K562 (cell line): ENCODE results near the gene KCNK4. TPM values are rescaled to one million over a fixed set of nuclear protein-coding genes. Genes with fewer than 3 reads are reported as not detected.

Experiments used
- BRCA1 ChIP-seq, 2 experiments: fragments of 450-650 bp in 1 of 2; sonication (generic) in 1 of 2; formaldehyde crosslinking in 1 of 2; IDR thresholded peaks; 2 replicates each; pipeline versions ENCODE4 v1.5.0 to v1.6.1; 2017 to 2020; ENCODE audit warnings: mild to moderate bottlenecking in 1 of 2, missing genetic modification reagents in 1 of 2
- C11orf30 ChIP-seq: fragments of 450-650 bp; IDR thresholded peaks from 2 replicates; pipeline ENCODE4 v1.6.1; 2016; ENCODE audit warnings: low read depth, mild to moderate bottlenecking
- CHD4 ChIP-seq: fragments of 200-600 bp; sonication (generic); IDR thresholded peaks from 3 replicates; pipeline ENCODE4 v1.6.1; 2012; ENCODE audit warnings: low read depth, mild to moderate bottlenecking, mixed read lengths, low read length, inconsistent platforms; ENCODE audit not compliant: insufficient read depth, insufficient replicate concordance, poor library complexity, severe bottlenecking
- E4F1 ChIP-seq: fragments of 250-450 bp; sonication (Bioruptor Pico); IDR thresholded peaks from 2 replicates; pipeline ENCODE4 v1.5.0; 2021; ENCODE audit warnings: mild to moderate bottlenecking, borderline replicate concordance
- MAFF ChIP-seq: IDR thresholded peaks from 2 replicates; pipeline ENCODE4 v1.6.1; 2012; ENCODE audit warnings: low read length, improper control_type of control experiment
- MAFK ChIP-seq: IDR thresholded peaks from 2 replicates; pipeline ENCODE4 v1.6.1; 2011; ENCODE audit warnings: low read length, improper control_type of control experiment
- MEF2A ChIP-seq: IDR thresholded peaks from 2 replicates; pipeline ENCODE4 v1.6.1; 2011; ENCODE audit warnings: low read depth, mild to moderate bottlenecking, low read length, moderate library complexity; ENCODE audit not compliant: control insufficient read depth
- MEIS2 ChIP-seq: fragments of 450-650 bp; IDR thresholded peaks from 2 replicates; pipeline ENCODE4 v1.6.1; 2014; ENCODE audit warnings: mild to moderate bottlenecking; ENCODE audit not compliant: partially characterized antibody
- ZBED1 ChIP-seq: IDR thresholded peaks from 2 replicates; pipeline ENCODE4 v1.6.1; 2014
- ZBTB43 ChIP-seq: sonication (generic); formaldehyde crosslinking; IDR thresholded peaks from 2 replicates; pipeline ENCODE4 v1.8.0; 2023; ENCODE audit warnings: mild to moderate bottlenecking, missing genetic modification reagents
- ZNF347 ChIP-seq: fragments of 450-650 bp; formaldehyde crosslinking; IDR thresholded peaks from 2 replicates; pipeline ENCODE4 v1.4.0; 2020; ENCODE audit warnings: low read depth, mild to moderate bottlenecking, moderate library complexity
- ZNF436 ChIP-seq: fragments of 250-450, 450-650 bp; sonication (Bioruptor Pico); formaldehyde crosslinking; IDR thresholded peaks from 2 replicates; pipeline ENCODE4 v1.7.0; 2020; ENCODE audit warnings: mild to moderate bottlenecking
- polyA plus RNA-seq, 8 experiments: library from polyadenylated mRNA; depleted of rRNA in 4 of 8; stranded (reverse) in 5 of 8; unstranded in 3 of 8; fragments of >200 nt; fragmentation: Nextera tagmentation in 2 of 8; fragmentation: Illumina TruSeq in 1 of 8; extraction: Ambion mirVana in 2 of 8; extraction: Trizol in 1 of 8; gene quantifications; 2 replicates each; pipeline versions ENCODE4 v1.2.1 to v1.2.3, GENCODE V29; 2011 to 2014; ENCODE audit warnings: inconsistent platforms in 1 of 8, missing spikeins in 1 of 8
- total RNA-seq, 7 experiments: library from RNA; depleted of rRNA in 6 of 7; stranded (reverse); fragments of >200 nt in 6 of 7; fragmentation: Illumina TruSeq in 2 of 7; extraction: Trizol in 2 of 7; gene quantifications; 2 replicates each; pipeline versions ENCODE4 v1.2.1 to v1.2.3, GENCODE V29; 2011 to 2021; ENCODE audit warnings: low replicate concordance in 1 of 7
- TF ChIP-seq, protein P1 (sequence below): fragments of 250-450 bp; sonication (Bioruptor Pico); IDR thresholded peaks from 2 replicates; pipeline ENCODE4 v1.8.0; 2022; ENCODE audit warnings: moderate library complexity, mild to moderate bottlenecking, inconsistent platforms
- TF ChIP-seq, protein P2 (sequence below): sonication (generic); formaldehyde crosslinking; IDR thresholded peaks from 2 replicates; pipeline ENCODE4 v1.8.1; 2023; ENCODE audit warnings: mild to moderate bottlenecking, missing genetic modification reagents
- TF ChIP-seq, protein P3 (sequence below), 2 experiments: fragments of 450-650 bp in 1 of 2; sonication (generic) in 1 of 2; formaldehyde crosslinking in 1 of 2; IDR thresholded peaks in 1 of 2; conservative IDR thresholded peaks in 1 of 2; 2 replicates each; pipeline versions ENCODE4 v1.6.1 to v1.8.1; 2016 to 2023; ENCODE audit warnings: mild to moderate bottlenecking in 2 of 2, moderate library complexity in 2 of 2, inconsistent platforms in 1 of 2, missing genetic modification reagents in 1 of 2
- TF ChIP-seq, protein P4 (sequence below): fragments of 450-650 bp; formaldehyde crosslinking; IDR thresholded peaks from 2 replicates; pipeline ENCODE4 v1.4.0; 2022; ENCODE audit warnings: missing genetic modification characterization

The KCNK4 gene
- total and polyA plus RNA-seq, 9 of the 15 experiments (the other 6 are each of a cell fraction or from before 2014, with no cell fraction given): not detected

DNA sequence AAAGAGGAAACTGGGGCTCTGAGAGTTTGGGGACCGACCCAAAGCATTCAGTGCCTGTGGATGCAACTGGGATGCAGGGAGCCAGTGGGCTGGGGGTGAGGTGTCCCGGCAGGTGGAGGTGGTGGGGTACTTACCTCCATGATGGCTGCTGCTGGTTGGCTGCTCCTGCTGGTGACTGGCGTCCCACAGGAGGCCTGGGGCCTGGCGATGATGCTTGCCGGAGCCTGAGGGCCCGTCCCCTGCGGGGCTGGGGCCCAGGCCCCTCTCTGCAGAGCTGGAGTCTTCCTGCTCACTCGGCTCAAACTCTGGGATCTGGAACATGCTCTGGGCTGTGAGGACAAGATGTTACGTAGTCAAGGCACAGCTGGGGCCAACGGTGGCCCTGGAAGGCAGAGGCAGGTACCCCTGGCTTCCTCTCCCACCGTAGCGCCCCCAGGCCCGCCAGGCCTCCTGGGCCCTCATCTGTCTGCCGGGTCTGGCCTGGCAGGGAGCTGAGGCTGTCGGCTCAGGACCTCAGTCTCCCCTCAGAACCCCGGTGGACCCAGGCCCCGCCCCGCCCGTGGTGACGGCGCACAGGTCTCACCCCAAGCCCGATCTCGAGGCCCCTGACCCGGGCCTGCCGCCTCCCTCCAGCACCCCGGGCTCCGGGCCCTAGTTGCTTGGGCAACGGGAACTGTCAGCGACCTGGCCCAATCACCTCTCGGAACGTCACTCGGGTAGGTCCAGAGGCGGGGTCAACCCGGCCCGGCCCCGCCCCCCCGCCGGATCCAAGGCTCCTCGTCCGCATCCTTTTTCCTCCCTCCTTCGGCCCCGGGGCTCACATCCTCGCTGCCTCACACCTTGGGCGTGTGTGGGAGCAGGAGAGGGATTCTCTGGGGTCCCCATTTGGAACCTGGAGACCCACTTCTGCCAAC lies 6.8 kb upstream of the KCNK4 start, which contains the start of gene BAD (continued):
- TF ChIP-seq, protein P1, sequence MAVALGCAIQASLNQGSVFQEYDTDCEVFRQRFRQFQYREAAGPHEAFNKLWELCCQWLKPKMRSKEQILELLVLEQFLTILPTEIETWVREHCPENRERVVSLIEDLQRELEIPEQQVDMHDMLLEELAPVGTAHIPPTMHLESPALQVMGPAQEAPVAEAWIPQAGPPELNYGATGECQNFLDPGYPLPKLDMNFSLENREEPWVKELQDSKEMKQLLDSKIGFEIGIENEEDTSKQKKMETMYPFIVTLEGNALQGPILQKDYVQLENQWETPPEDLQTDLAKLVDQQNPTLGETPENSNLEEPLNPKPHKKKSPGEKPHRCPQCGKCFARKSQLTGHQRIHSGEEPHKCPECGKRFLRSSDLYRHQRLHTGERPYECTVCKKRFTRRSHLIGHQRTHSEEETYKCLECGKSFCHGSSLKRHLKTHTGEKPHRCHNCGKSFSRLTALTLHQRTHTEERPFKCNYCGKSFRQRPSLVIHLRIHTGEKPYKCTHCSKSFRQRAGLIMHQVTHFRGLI (CRISPR knock-in tag): no peak
- TF ChIP-seq MAFF (no peak), ZBTB43 (CRISPR knock-in tag) (no peak), MEIS2 (no peak), CHD4 (no peak), BRCA1 (IDR thresholded peaks at IDR 0.05) (no peak), BRCA1 (CRISPR knock-in tag; IDR thresholded peaks at IDR 0.05) (no peak), E4F1 (CRISPR knock-in tag) (no peak), MEF2A (no peak), ZBED1 (no peak), MAFK (no peak), C11orf30 (no peak), ZNF347 (no peak), ZNF436 (CRISPR knock-in tag) (no peak)
- TF ChIP-seq, protein P2, sequence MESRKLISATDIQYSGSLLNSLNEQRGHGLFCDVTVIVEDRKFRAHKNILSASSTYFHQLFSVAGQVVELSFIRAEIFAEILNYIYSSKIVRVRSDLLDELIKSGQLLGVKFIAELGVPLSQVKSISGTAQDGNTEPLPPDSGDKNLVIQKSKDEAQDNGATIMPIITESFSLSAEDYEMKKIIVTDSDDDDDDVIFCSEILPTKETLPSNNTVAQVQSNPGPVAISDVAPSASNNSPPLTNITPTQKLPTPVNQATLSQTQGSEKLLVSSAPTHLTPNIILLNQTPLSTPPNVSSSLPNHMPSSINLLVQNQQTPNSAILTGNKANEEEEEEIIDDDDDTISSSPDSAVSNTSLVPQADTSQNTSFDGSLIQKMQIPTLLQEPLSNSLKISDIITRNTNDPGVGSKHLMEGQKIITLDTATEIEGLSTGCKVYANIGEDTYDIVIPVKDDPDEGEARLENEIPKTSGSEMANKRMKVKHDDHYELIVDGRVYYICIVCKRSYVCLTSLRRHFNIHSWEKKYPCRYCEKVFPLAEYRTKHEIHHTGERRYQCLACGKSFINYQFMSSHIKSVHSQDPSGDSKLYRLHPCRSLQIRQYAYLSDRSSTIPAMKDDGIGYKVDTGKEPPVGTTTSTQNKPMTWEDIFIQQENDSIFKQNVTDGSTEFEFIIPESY (CRISPR knock-in tag): peak; percentile 68
- TF ChIP-seq, protein P3, sequence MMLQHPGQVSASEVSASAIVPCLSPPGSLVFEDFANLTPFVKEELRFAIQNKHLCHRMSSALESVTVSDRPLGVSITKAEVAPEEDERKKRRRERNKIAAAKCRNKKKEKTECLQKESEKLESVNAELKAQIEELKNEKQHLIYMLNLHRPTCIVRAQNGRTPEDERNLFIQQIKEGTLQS (IDR thresholded peaks at IDR 0.05): no peak
- TF ChIP-seq, protein P3 (CRISPR knock-in tag; conservative IDR thresholded peaks at IDR 0.05): no peak
- TF ChIP-seq, protein P4, sequence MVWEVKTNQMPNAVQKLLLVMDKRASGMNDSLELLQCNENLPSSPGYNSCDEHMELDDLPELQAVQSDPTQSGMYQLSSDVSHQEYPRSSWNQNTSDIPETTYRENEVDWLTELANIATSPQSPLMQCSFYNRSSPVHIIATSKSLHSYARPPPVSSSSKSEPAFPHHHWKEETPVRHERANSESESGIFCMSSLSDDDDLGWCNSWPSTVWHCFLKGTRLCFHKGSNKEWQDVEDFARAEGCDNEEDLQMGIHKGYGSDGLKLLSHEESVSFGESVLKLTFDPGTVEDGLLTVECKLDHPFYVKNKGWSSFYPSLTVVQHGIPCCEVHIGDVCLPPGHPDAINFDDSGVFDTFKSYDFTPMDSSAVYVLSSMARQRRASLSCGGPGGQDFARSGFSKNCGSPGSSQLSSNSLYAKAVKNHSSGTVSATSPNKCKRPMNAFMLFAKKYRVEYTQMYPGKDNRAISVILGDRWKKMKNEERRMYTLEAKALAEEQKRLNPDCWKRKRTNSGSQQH (CRISPR knock-in tag): no peak
